Measurements from ENCODE around the gene SYCP2. TPM values are rescaled to one million over a fixed set of nuclear protein-coding genes. Genes with fewer than 3 reads are reported as not detected.

SYCP2 gene
- total and polyA plus RNA-seq, 2 of the 8 experiments (the other 6 are each of a cell fraction or from before 2014, with no cell fraction given), result 0.02 to 0.50 TPM

DNA sequence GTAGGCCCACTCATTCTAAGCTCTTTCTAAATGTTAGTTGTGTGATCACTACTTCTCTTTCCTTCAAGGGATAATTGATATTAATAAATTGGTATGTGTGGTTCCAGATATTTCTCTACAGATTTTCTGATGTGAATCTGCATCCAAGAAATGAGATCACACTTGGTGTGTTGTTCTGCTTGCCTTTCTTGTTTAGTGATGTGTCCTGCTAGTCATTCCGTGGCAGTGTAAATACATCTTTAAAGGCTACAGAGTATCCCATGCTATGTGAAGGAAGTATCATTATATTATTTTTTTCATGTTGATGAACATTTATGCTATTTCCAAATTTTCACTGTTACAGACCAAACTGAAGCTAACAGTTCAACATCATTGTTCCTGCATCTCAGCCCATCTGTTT is 38.0 kb upstream of the SYCP2 start:
- no peaks in the 10 kb centered on the region for H3K4me1 ChIP-seq (replicated peaks in 1 of 4; ENCODE audit: control insufficient read depth in 3 of 4, insufficient read depth in 4 of 4, low read length in 3 of 4)
- no peak overlapping the region for H2AFZ ChIP-seq (ENCODE audit: low read length)
- H2AK5ac ChIP-seq (ENCODE audit: low read depth, low read length), result no peak overlapping the region
- no peak overlapping the region for H3K14ac ChIP-seq (ENCODE audit: insufficient read length)
- H2BK120ac ChIP-seq (replicated peaks; ENCODE audit: low read depth, low read length), result no peak overlapping the region
- H3K56ac ChIP-seq (replicated peaks; ENCODE audit: insufficient read length, low read depth, low read length), result no peak overlapping the region
- H3K18ac ChIP-seq (ENCODE audit: extremely low read depth, low read length), result no peak overlapping the region
- no peak for DNase-seq (ENCODE audit: low read depth in 1 of 2, low spot score in 2 of 2)
- no peaks in the 10 kb centered on the region for H3K79me1 ChIP-seq (ENCODE audit: low read depth, low read length)
- FAIRE-seq, result no peak
- ChIA-PET POLR2A (ENCODE audit: partially characterized antibody) (no interaction called here), CTCF (ENCODE audit: partially characterized antibody) (interaction anchor here (0.6 to 1.4 kb wide), 2 partner anchors 13 to 64 kb away, joined by 3 to 5 read pairs; partner anchors contain the start of gene CDH26)
- H3K4ac ChIP-seq (replicated peaks; ENCODE audit: insufficient read length, low read depth, low read length), result no peak overlapping the region
- no peak overlapping the region for H4K91ac ChIP-seq (replicated peaks; ENCODE audit: insufficient read length, low read length)
- H3K36me3 ChIP-seq (ENCODE audit: control insufficient read depth in 2 of 4, insufficient read depth in 4 of 4, low read length in 3 of 4), result no peaks in the 10 kb centered on the region
- H2BK15ac ChIP-seq (ENCODE audit: low read length), result no peak overlapping the region
- no peak overlapping the region for H3K9ac ChIP-seq (replicated peaks in 1 of 4; ENCODE audit: extremely low read depth in 1 of 4, low read depth in 3 of 4, low read length in 3 of 4)
- no peak overlapping the region for H2BK5ac ChIP-seq (ENCODE audit: low read depth, low read length)
- no peak overlapping the region for H4K5ac ChIP-seq (ENCODE audit: insufficient read length, low read depth, low read length)
- H3K23ac ChIP-seq (ENCODE audit: insufficient read length), result no peak overlapping the region
- no peak overlapping the region for H4K8ac ChIP-seq (ENCODE audit: extremely low read depth, insufficient read depth, low read length)
- no peaks in the 10 kb centered on the region for H3K79me2 ChIP-seq (ENCODE audit: control insufficient read depth in 1 of 2, insufficient read depth in 2 of 2, low read length in 2 of 2)
- H3K9me3 ChIP-seq (ENCODE audit: insufficient read depth in 2 of 2, low read depth in 1 of 2, low read length in 1 of 2), result no peaks in the 10 kb centered on the region
- no peaks in the 10 kb centered on the region for H3K23me2 ChIP-seq (ENCODE audit: low read depth, low read length)
- H3K4me3 ChIP-seq (ENCODE audit: extremely low read depth in 1 of 4, insufficient read depth in 2 of 4, low read depth in 3 of 4, low read length in 4 of 4), result no peak overlapping the region
- H4K20me1 ChIP-seq (replicated peaks in 1 of 2; ENCODE audit: control insufficient read depth in 1 of 2, insufficient read depth in 2 of 2, low read length in 2 of 2), result no peaks in the 10 kb centered on the region
- no peak overlapping the region for H2BK12ac ChIP-seq (ENCODE audit: low read depth, low read length)
- H2BK20ac ChIP-seq (ENCODE audit: low read length), result no peak overlapping the region
- H3K27me3 ChIP-seq (replicated peaks in 1 of 4; ENCODE audit: control insufficient read depth in 3 of 4, extremely low read depth in 1 of 4, insufficient read depth in 3 of 4, low read length in 3 of 4), result no peaks in the 10 kb centered on the region
- no peak overlapping the region for H3K4me2 ChIP-seq (ENCODE audit: insufficient read depth in 1 of 2, low read depth in 2 of 2, low read length in 2 of 2)
- 95% methylated on average over 1 of the region's 1 CpG; no CpG with 5 or more reads in 1 of the 2 experiments for WGBS, 2 experiments (ENCODE audit: extremely low coverage in 1 of 2, insufficient coverage in 1 of 2, insufficient read length in 1 of 2, insufficient replicate concordance in 2 of 2, low coverage in 1 of 2, low lambda C conversion rate in 2 of 2, missing lambda C conversion rate in 1 of 2)
- no peak overlapping the region for H3K27ac ChIP-seq (ENCODE audit: low read depth, low read length)
- TF ChIP-seq HDAC6 (IDR thresholded peaks at IDR 0.05; ENCODE audit: low read depth, low read length) (no peak), BRCA1 (IDR thresholded peaks at IDR 0.05; ENCODE audit: low read depth, low read length) (no peak), KDM4A (IDR thresholded peaks at IDR 0.05; ENCODE audit: low read depth, low read length, severe bottlenecking) (no peak), BCL11A (IDR thresholded peaks at IDR 0.05; ENCODE audit: low read depth in 2 of 2, low read length in 2 of 2) (no peak)

All from H1 (cell line).